ENCODE results near the gene KRT6A. TPM values are rescaled to one million over a fixed set of nuclear protein-coding genes. Genes with fewer than 3 reads are reported as not detected.

The KRT6A gene
- total RNA-seq, 4 donors from 2014 or later = not detected

GRCh38 chr12:52533686-52534470 is 40.8 kb upstream of the KRT6A start:
- no peak for TF ChIP-seq POLR2AphosphoS5 (IDR thresholded peaks at IDR 0.05)
- no peak for TF ChIP-seq POLR2A (IDR thresholded peaks at IDR 0.05)
- no peak for TF ChIP-seq EP300 (IDR thresholded peaks at IDR 0.05; ENCODE audit: low read depth)
- TF ChIP-seq CTCF (IDR thresholded peaks at IDR 0.05) = no peak
- in situ Hi-C loops (cut with MboI; ENCODE audit: low pct_ligation_motif_present in 1 of 4, low pct_unique_long_range_greater_than_20kb in 1 of 4, low sequenced_read_pairs in 3 of 4) (no loop called here), intact Hi-C loops (cut with DNase I; ENCODE audit: low total_unique reads) (no loop called here)
- H3K4me1 ChIP-seq = no peaks in the 10 kb centered on the region
- no peak overlapping the region for H3K4me3 ChIP-seq
- WGBS, 2 donors (ENCODE audit: low coverage in 1 of 2) = 66 to 67% methylated on average over 2 to 10 of the region's 10 CpGs
- no peaks in the 10 kb centered on the region for H3K9me3 ChIP-seq
- H3K27me3 ChIP-seq = no peaks in the 10 kb centered on the region
- no peak for DNase-seq
- no peak overlapping the region for H3K27ac ChIP-seq
- no peaks in the 10 kb centered on the region for H3K36me3 ChIP-seq

GRCh38 chr12:52532636-52533035 is 39.6 kb upstream of the KRT6A start:
- Histone ChIP-seq H3K27me3 (no peaks in the 10 kb centered on the region), H3K4me3 (no peak overlapping the region), H3K27ac (no peak overlapping the region), H3K4me1 (no peaks in the 10 kb centered on the region), H3K9me3 (no peaks in the 10 kb centered on the region), H3K36me3 (no peaks in the 10 kb centered on the region)
- TF ChIP-seq POLR2AphosphoS5 (IDR thresholded peaks at IDR 0.05) (no peak), POLR2A (IDR thresholded peaks at IDR 0.05) (no peak), EP300 (IDR thresholded peaks at IDR 0.05; ENCODE audit: low read depth) (no peak), CTCF (IDR thresholded peaks at IDR 0.05) (no peak)
- intact Hi-C loops (cut with DNase I; ENCODE audit: low total_unique reads) (no loop called here), in situ Hi-C loops (cut with MboI; ENCODE audit: low pct_ligation_motif_present in 1 of 4, low pct_unique_long_range_greater_than_20kb in 1 of 4, low sequenced_read_pairs in 3 of 4) (no loop called here)
- DNase-seq = no peak
- WGBS, 2 donors (ENCODE audit: low coverage in 1 of 2) = 60% methylated on average over 4 of the region's 4 CpGs; no CpG with 5 or more reads in 1 of the 2 donors

GRCh38 chr12:52531566-52532300 is 38.7 kb upstream of the KRT6A start:
- Histone ChIP-seq H3K27me3 (no peaks in the 10 kb centered on the region), H3K9me3 (no peaks in the 10 kb centered on the region), H3K4me1 (no peaks in the 10 kb centered on the region), H3K4me3 (no peak overlapping the region), H3K27ac (no peak overlapping the region), H3K36me3 (no peaks in the 10 kb centered on the region)
- intact Hi-C loops (cut with DNase I; ENCODE audit: low total_unique reads) = no loop called here
- in situ Hi-C loops (cut with MboI; ENCODE audit: low pct_ligation_motif_present in 1 of 4, low pct_unique_long_range_greater_than_20kb in 1 of 4, low sequenced_read_pairs in 3 of 4) = no loop called here
- TF ChIP-seq POLR2AphosphoS5 (IDR thresholded peaks at IDR 0.05) = no peak
- TF ChIP-seq CTCF (IDR thresholded peaks at IDR 0.05) = no peak
- no peak for TF ChIP-seq POLR2A (IDR thresholded peaks at IDR 0.05)
- TF ChIP-seq EP300 (IDR thresholded peaks at IDR 0.05; ENCODE audit: low read depth) = no peak
- peak; percentile 16 for DNase-seq
- 61 to 72% methylated on average over 6 to 18 of the region's 18 CpGs for WGBS, 2 donors (ENCODE audit: low coverage in 1 of 2)

GRCh38 chr12:52530905-52531304 is 37.8 kb upstream of the KRT6A start:
- Histone ChIP-seq H3K36me3 (no peaks in the 10 kb centered on the region), H3K27me3 (no peaks in the 10 kb centered on the region), H3K4me1 (no peaks in the 10 kb centered on the region), H3K4me3 (no peak overlapping the region), H3K9me3 (no peaks in the 10 kb centered on the region), H3K27ac (no peak overlapping the region)
- TF ChIP-seq CTCF (IDR thresholded peaks at IDR 0.05) (no peak), POLR2AphosphoS5 (IDR thresholded peaks at IDR 0.05) (no peak), POLR2A (IDR thresholded peaks at IDR 0.05) (no peak), EP300 (IDR thresholded peaks at IDR 0.05; ENCODE audit: low read depth) (no peak)
- in situ Hi-C loops (cut with MboI; ENCODE audit: low pct_ligation_motif_present in 1 of 4, low pct_unique_long_range_greater_than_20kb in 1 of 4, low sequenced_read_pairs in 3 of 4) = no loop called here
- intact Hi-C loops (cut with DNase I; ENCODE audit: low total_unique reads) = no loop called here
- no peak for DNase-seq
- 83 to 84% methylated on average over 1 to 2 of the region's 2 CpGs for WGBS, 2 donors (ENCODE audit: low coverage in 1 of 2)

Measured in transverse colon (tissue), 4 donors.